Suprapubic skin (tissue), 4 donors: Measurements from ENCODE around the gene C8G. TPM values are rescaled to one million over a fixed set of nuclear protein-coding genes. Genes with fewer than 3 reads are reported as not detected.
A peak's percentile ranks its signal among the peaks of the same experiment; 100 is the strongest.

Experiments
- DNase-seq, 2 donors: peaks; one replicate each; pipeline ENCODE4 v3.0.0-alpha.2; 2019; ENCODE audit warnings: low spot score in 2 of 2
- H3K27ac ChIP-seq: fragments of 200-600 bp; sonication (generic); one replicate; pipeline ENCODE4 v1.5.1; 2019
- H3K27me3 ChIP-seq: fragments of 200-600 bp; sonication (generic); one replicate; pipeline ENCODE4 v1.5.1; 2019
- H3K36me3 ChIP-seq: fragments of 200-600 bp; sonication (generic); one replicate; pipeline ENCODE4 v1.5.1; 2019
- H3K4me1 ChIP-seq: fragments of 200-600 bp; sonication (generic); one replicate; pipeline ENCODE4 v1.5.1; 2019
- H3K4me3 ChIP-seq: fragments of 200-600 bp; sonication (generic); one replicate; pipeline ENCODE4 v1.5.1; 2019; ENCODE audit warnings: mild to moderate bottlenecking
- H3K9me3 ChIP-seq: fragments of 200-600 bp; sonication (generic); one replicate; pipeline ENCODE4 v1.5.1; 2019
- CTCF ChIP-seq, 2 donors: fragments of 200-600 bp in 1 of 2; fragments of 450-650 bp in 1 of 2; sonication (generic) in 1 of 2; IDR thresholded peaks; one replicate each; pipeline ENCODE4 v1.5.1; 2016 to 2019; ENCODE audit warnings: antibody characterized with exemption in 2 of 2, mild to moderate bottlenecking in 1 of 2, moderate library complexity in 1 of 2
- EP300 ChIP-seq: sonication (generic); formaldehyde crosslinking; IDR thresholded peaks from one replicate; pipeline ENCODE4 v1.6.1; 2017; ENCODE audit warnings: antibody characterized with exemption
- POLR2A ChIP-seq, 2 donors: fragments of 450-650 bp; IDR thresholded peaks; one replicate each; pipeline ENCODE4 v1.6.1; 2017; ENCODE audit warnings: antibody characterized with exemption in 2 of 2, mild to moderate bottlenecking in 2 of 2, moderate library complexity in 2 of 2
- POLR2AphosphoS5 ChIP-seq, 3 donors: sonication (generic); formaldehyde crosslinking; IDR thresholded peaks; one replicate each; pipeline ENCODE4 v1.6.1; 2017; ENCODE audit warnings: antibody characterized with exemption in 3 of 3
- WGBS: methylation state at CpG from one replicate; pipeline ENCODE4 v1.1.5; 2018; 5-methylcytosine and 5-hydroxymethylcytosine counted together
- total RNA-seq, 4 donors: library from RNA; depleted of rRNA; stranded (reverse); fragments of >200 nt; gene quantifications; one replicate each; pipeline ENCODE4 v1.1.0, GENCODE V29; 2016

The C8G gene
- 1 to 10 TPM in 1 of 4 donors, not detected in 3; 2.7 TPM for total RNA-seq

GRCh38 chr9:136944519-136945332 lies at the start of gene C8G, which contains the start of gene FBXW5:
TSS of gene C8G (plus strand) at chr9:136945243. CDS start at chr9:136945321, 78 bp downstream.
TSS of gene FBXW5 (minus strand) at chr9:136944738. CDS start at chr9:136944083, 655 bp downstream.
- WGBS = 20% methylated on average over 12 of the region's 74 CpGs
- H3K27me3 ChIP-seq = no peaks in the 10 kb centered on the region
- H3K27ac ChIP-seq = peak within 1 kb of the TSS; percentile 86
- H3K36me3 ChIP-seq = peaks cover 33% of the 10 kb centered on the region
- DNase-seq = peak; percentile 95
- H3K4me3 ChIP-seq = peak within 1 kb of the TSS; percentile 83
- TF ChIP-seq POLR2A (IDR thresholded peaks at IDR 0.05) (peak in 1 of 2 donors; percentile 56), CTCF (IDR thresholded peaks at IDR 0.05) (peak; percentile 97 to 100), POLR2AphosphoS5 (IDR thresholded peaks at IDR 0.05) (peak in 1 of 3 donors; percentile 23), EP300 (no peak)
- H3K4me1 ChIP-seq = peaks cover 41% of the 10 kb centered on the region
- no peaks in the 10 kb centered on the region for H3K9me3 ChIP-seq

GRCh38 chr9:136896027-136896426 lies 49.0 kb upstream of the C8G start:
- H3K27me3 ChIP-seq = no peaks in the 10 kb centered on the region
- H3K36me3 ChIP-seq = peaks cover 22% of the 10 kb centered on the region
- no peak overlapping the region for H3K4me3 ChIP-seq
- H3K27ac ChIP-seq = no peak overlapping the region
- no peak for DNase-seq
- TF ChIP-seq POLR2AphosphoS5 (IDR thresholded peaks at IDR 0.05) (no peak), CTCF (IDR thresholded peaks at IDR 0.05) (no peak), POLR2A (IDR thresholded peaks at IDR 0.05) (no peak), EP300 (no peak)
- no peaks in the 10 kb centered on the region for H3K9me3 ChIP-seq
- whole genome bisulfite sequencing = 81% methylated on average over 11 of the region's 11 CpGs
- peaks cover 27% of the 10 kb centered on the region for H3K4me1 ChIP-seq

GRCh38 chr9:136898483-136899100 lies 46.5 kb upstream of the C8G start:
- Histone ChIP-seq H3K36me3 (peaks cover 22% of the 10 kb centered on the region), H3K27ac (no peak overlapping the region), H3K27me3 (no peaks in the 10 kb centered on the region), H3K4me3 (no peak overlapping the region), H3K4me1 (peaks cover 51% of the 10 kb centered on the region), H3K9me3 (no peaks in the 10 kb centered on the region)
- WGBS = 92% methylated on average over 11 of the region's 21 CpGs
- DNase-seq = no peak
- no peak for TF ChIP-seq POLR2A (IDR thresholded peaks at IDR 0.05)
- no peak for TF ChIP-seq CTCF (IDR thresholded peaks at IDR 0.05)
- no peak for TF ChIP-seq EP300
- TF ChIP-seq POLR2AphosphoS5 (IDR thresholded peaks at IDR 0.05) = no peak

- Histone ChIP-seq H3K36me3 (peaks cover 22% of the 10 kb centered on the region), H3K27ac (no peak overlapping the region), H3K4me1 (peaks cover 55% of the 10 kb centered on the region), H3K4me3 (no peak overlapping the region), H3K27me3 (no peaks in the 10 kb centered on the region), H3K9me3 (no peaks in the 10 kb centered on the region)
- TF ChIP-seq POLR2A (IDR thresholded peaks at IDR 0.05) (no peak), CTCF (IDR thresholded peaks at IDR 0.05) (no peak), POLR2AphosphoS5 (IDR thresholded peaks at IDR 0.05) (no peak), EP300 (no peak)
- 44% methylated on average over 9 of the region's 9 CpGs for WGBS
- DNase-seq = no peak
These were observed 45.8 kb upstream of the C8G start for GRCh38 chr9:136899196-136899595.

GRCh38 chr9:136900556-136900955 lies 44.5 kb upstream of the C8G start:
- Histone ChIP-seq H3K4me1 (peaks cover 55% of the 10 kb centered on the region), H3K27me3 (no peaks in the 10 kb centered on the region), H3K9me3 (no peaks in the 10 kb centered on the region), H3K4me3 (no peak overlapping the region), H3K36me3 (peaks cover 22% of the 10 kb centered on the region), H3K27ac (peak overlapping the region; percentile 88)
- DNase-seq = no peak
- TF ChIP-seq EP300 (no peak), POLR2AphosphoS5 (IDR thresholded peaks at IDR 0.05) (no peak), POLR2A (IDR thresholded peaks at IDR 0.05) (no peak)
- 85% methylated on average over 10 of the region's 10 CpGs for WGBS
